ENCODE data around the gene FAM151A.
A peak's percentile ranks its signal among the peaks of the same experiment; 100 is the strongest.
"Not testable (repeated sequence)": the region's sequence is repeated elsewhere in the genome, so short reads cannot be mapped to it uniquely, and the experiment has no call there.

FAM151A gene

GRCh38 chr1:54636461-54637446 is 13.4 kb upstream of the FAM151A start:
- DNase-seq = not testable (repeated sequence)

- DNase-seq = not testable (repeated sequence)
Observed at GRCh38 chr1:54635804-54636203, 12.5 kb upstream of the FAM151A start.

- DNase-seq = no peak
Observed at GRCh38 chr1:54627196-54627595, 3.9 kb upstream of the FAM151A start.

GRCh38 chr1:54624466-54625464 is 1.4 kb upstream of the FAM151A start:
- DNase-seq = no peak

- no peak for DNase-seq
Observed at GRCh38 chr1:54619749-54620148, 3.6 kb downstream of the FAM151A start.

- peak; percentile 55 to 58 for DNase-seq
Observed at GRCh38 chr1:54615531-54616279, 7.6 kb downstream of the FAM151A start.

GRCh38 chr1:54614563-54614962 is 8.8 kb downstream of the FAM151A start:
- no peak for DNase-seq

GRCh38 chr1:54614024-54614423 is 9.3 kb downstream of the FAM151A start:
- no peak for DNase-seq

GRCh38 chr1:54611621-54612020 is 11.7 kb downstream of the FAM151A start:
- no peak for DNase-seq

- no peak for DNase-seq
Observed at GRCh38 chr1:54610601-54611580, 12.4 kb downstream of the FAM151A start.

- no peak for DNase-seq
Observed at GRCh38 chr1:54610048-54610447, 13.3 kb downstream of the FAM151A start.

- DNase-seq = no peak
Observed at GRCh38 chr1:54609301-54609921, 13.9 kb downstream of the FAM151A start.

- DNase-seq = no peak
Observed at GRCh38 chr1:54608566-54609230, 14.6 kb downstream of the FAM151A start.

GRCh38 chr1:54607821-54608565 is 15.3 kb downstream of the FAM151A start:
- no peak for DNase-seq

- no peak for DNase-seq
Observed at GRCh38 chr1:54606990-54607325, 16.4 kb downstream of the FAM151A start.

GRCh38 chr1:54606096-54606989 is 17.0 kb downstream of the FAM151A start:
- DNase-seq = no peak

- DNase-seq = no peak
Observed at GRCh38 chr1:54604572-54605370, 18.6 kb downstream of the FAM151A start.
